Brain pericyte (primary cell): ENCODE measurements around the gene VPS35L.
"Not testable (repeated sequence)": the region's sequence is repeated elsewhere in the genome, so short reads cannot be mapped to it uniquely, and the experiment has no call there.

Experiments
- DNase-seq: peaks from one replicate; pipeline ENCODE4 v3.0.0-alpha.2; 2012; ENCODE audit warnings: low read depth, low spot score

VPS35L gene

DNA sequence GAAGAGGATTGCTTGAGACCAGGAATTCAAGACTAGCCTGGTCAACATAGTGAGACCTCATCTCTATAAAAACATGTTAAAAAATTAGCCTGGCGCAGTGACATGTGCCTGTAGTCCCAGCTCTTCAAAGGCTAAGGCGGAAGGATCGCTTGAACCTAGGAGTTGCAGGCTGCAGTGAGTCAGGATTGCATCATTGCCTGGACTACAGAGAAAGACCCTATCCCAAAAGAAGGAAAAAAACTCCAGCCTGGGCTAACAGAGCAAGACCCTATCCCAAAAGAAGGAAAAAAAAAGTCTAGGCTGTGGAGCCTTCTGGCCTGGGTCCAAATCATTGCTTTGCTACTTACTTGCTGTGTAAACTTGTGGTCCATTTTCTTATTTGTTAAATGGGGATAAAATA lies 26.8 kb upstream of the VPS35L start:
- DNase-seq, result no peak

GRCh38 chr16:19532601-19533000 lies 22.9 kb upstream of the VPS35L start:
- DNase-seq, result no peak

DNA sequence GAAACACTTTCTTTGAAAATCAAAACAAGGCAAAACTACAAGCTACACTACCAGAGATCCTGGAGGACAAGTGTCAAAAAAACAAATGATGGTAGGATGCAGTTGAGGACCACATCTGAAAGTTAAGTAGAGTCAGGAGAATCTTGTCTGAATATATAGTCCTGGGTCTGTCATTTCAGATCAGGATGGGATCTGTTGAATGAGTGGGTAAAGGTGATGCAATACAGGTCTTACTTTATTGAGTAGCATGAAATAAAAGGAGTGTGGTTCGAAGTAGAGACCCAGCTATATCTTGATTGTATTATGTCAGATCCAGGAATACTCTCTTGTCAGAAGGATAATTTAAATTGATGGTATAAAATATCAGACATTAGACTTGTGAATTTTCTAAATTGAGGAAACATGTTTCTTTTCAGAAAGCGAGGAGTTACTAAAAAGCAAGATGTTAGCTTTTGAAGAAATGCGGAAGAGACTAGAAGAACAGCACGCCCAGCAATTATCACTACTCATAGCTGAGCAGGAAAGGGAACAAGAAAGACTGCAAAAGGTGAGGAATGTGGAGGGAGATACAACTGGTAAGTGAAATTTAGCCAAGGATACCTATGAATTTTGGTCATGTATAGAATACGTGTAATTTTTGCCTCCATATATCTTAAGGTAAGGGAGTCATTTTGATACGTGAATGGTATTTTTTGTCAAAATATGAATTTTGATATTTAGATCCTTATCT lies 15.1 kb upstream of the VPS35L start:
- DNase-seq, result no peak

GRCh38 chr16:19542138-19542821 lies 13.2 kb upstream of the VPS35L start:
- DNase-seq, result no peak

DNA sequence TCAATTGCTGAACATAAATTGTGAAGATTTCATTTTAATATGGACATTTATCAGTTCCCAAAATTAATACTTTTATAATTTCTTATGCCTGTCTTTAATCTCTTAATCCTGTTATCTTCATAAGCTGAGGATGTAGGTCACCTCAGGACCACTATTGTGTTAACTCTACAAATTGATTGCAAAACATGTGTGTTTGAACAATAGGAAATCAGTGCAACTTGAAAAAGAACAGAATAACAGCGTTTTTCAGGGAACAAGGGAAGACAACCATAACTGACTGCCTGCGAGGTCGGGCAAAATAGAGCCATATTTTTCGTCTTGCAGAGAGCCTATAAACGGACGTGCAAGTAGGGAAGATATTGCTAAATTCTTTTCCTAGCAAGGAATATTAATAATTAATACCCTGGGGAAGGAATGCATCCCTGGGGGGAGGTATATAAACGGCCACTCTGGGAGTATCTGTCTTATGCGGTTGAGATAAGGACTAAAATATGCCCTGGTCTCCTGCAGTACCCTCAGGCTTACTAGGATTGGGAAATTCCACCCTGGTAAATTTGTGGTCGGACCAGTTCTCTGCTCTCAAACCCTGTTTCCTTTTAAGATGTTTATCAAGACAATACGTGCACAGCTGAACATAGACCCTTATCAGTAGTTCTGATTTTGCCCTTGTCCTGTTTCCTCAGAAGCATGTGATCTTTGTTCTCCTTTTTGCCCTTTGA lies 12.1 kb upstream of the VPS35L start:
- not testable (repeated sequence) for DNase-seq

DNA sequence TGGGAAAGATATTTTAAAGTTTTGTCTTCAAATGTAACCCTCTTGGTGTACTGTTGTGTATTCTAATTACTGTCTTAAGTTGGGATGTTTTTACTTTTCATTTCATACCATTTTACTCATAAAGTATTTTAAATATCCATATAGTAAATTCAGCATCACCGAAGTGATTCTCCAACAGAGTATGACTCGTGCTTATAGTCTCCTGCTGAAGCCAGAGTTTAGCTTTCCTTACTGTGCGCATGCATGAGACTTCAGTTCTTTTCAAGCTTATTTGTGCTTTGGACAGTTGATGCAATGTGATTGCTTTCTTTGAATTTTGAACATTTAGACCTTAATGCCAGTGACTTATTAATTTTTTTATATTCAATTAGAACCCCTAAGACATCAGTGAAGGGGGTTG lies 7.4 kb upstream of the VPS35L start:
- no peak for DNase-seq

GRCh38 chr16:19549673-19550072 lies 5.8 kb upstream of the VPS35L start:
- DNase-seq, result no peak

GRCh38 chr16:19555938-19556771 lies 652 bp downstream of the VPS35L start:
- DNase-seq, result no peak

- DNase-seq, result no peak
These were observed 3.9 kb downstream of the VPS35L start for GRCh38 chr16:19559242-19559910.

- DNase-seq, result no peak
These were observed 4.6 kb downstream of the VPS35L start for GRCh38 chr16:19560078-19560477.

DNA sequence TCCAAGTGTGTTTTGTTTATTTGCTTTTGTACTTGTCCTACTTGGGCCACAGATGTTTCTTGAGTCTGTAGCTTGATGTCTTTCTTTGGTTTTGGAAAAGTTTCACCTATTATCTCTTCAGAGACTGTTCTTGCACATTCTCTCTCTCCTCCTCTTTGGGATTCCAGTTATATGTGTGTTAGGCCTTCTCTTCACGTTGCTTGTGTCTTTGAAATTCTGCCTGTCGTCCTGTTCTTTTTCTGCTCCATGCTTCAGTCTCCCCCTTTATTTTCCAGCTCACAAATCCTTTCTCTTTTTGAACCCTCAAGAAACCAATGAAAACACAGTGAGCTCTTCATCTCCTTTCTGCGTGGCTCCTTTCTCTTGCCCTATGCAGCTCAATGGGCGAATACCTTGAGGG lies 7.9 kb downstream of the VPS35L start:
- DNase-seq, result no peak

DNA sequence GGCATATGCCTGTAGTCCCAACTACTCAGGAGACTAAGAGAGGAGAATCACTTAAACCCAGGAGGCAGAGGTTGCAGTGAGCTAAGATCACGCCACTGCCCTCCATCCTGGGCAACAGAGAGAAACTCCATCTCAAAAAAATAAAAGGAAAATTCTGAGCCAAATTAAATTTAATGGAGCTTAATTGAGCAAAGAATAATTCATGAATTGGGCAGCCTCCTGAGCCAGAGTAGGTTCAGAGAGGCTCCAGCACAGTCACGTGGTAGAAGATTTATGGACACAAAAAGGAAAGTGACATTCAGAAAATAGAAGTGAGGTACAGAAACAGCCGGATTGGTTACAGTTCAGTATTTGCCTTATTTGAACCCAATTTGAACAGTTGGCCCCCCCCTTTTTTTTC lies 10.9 kb downstream of the VPS35L start:
- no peak for DNase-seq

GRCh38 chr16:19567560-19567959 lies 12.1 kb downstream of the VPS35L start:
- no peak for DNase-seq

GRCh38 chr16:19573997-19574396 lies 18.5 kb downstream of the VPS35L start:
- no peak for DNase-seq

GRCh38 chr16:19574615-19575014 lies 19.1 kb downstream of the VPS35L start:
- no peak for DNase-seq

- no peak for DNase-seq
These were observed 23.0 kb downstream of the VPS35L start for GRCh38 chr16:19578378-19578971.

GRCh38 chr16:19582050-19582831 lies 26.7 kb downstream of the VPS35L start:
- no peak for DNase-seq

GRCh38 chr16:19583665-19584300 lies 28.3 kb downstream of the VPS35L start:
- no peak for DNase-seq

GRCh38 chr16:19588661-19589060 lies 33.2 kb downstream of the VPS35L start:
- DNase-seq, result no peak

DNA sequence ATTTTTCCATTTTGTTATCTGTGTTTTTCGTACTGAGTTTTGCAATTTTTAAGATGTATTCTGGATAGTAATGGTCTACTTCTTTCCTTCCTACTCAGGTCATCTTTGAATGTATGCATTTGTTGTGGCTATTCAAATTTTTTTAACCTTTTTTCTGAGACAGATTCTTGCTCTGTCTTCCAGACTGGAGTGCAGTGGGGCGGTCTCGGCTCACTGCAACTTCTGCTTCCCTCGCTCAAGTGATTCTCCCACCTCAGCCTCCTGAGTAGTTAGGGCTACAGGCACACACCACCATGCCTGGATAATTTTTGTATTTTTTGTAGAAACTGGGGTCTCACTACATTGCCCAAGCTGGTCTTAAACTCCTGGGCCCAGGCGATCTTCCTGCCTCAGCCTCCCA lies 33.6 kb downstream of the VPS35L start:
- DNase-seq, result no peak
